SK-N-SH treated with all-trans-retinoic acid at 6 μM for 48 hours (cell line): ENCODE results near the gene NDUFAF2.

ENCODE experiments used
- ARNTL ChIP-seq: fragments of 450-650 bp; formaldehyde crosslinking; IDR thresholded peaks from 2 replicates; pipeline ENCODE4 v1.5.0; 2020; ENCODE audit warnings: low read depth, mild to moderate bottlenecking, moderate library complexity, borderline replicate concordance
- BACH2 ChIP-seq: fragments of 250-450 bp; sonication (Bioruptor Pico); IDR thresholded peaks from 2 replicates; pipeline ENCODE4 v1.9.0; 2021; ENCODE audit warnings: mild to moderate bottlenecking, borderline replicate concordance
- GLIS3 ChIP-seq: fragments of 250-450 bp; sonication (Bioruptor Pico); IDR thresholded peaks from 2 replicates; pipeline ENCODE4 v1.5.0; 2020; ENCODE audit warnings: mild to moderate bottlenecking, moderate library complexity
- PATZ1 ChIP-seq: fragments of 250-450 bp; sonication (Bioruptor Pico); IDR thresholded peaks from 2 replicates; pipeline ENCODE4 v1.8.0; 2020; ENCODE audit warnings: mild to moderate bottlenecking, moderate library complexity, borderline replicate concordance
- ZC3H10 ChIP-seq: fragments of 250-450 bp; sonication (Bioruptor Pico); IDR thresholded peaks from 2 replicates; pipeline ENCODE4 v1.5.1; 2021; ENCODE audit warnings: mild to moderate bottlenecking, moderate library complexity
- ZFP3 ChIP-seq: fragments of 250-450 bp; sonication (Bioruptor Pico); IDR thresholded peaks from 2 replicates; pipeline ENCODE4 v1.5.0; 2020; ENCODE audit warnings: mild to moderate bottlenecking, moderate library complexity

- TF ChIP-seq BACH2 (CRISPR knock-in tag): no peak
- TF ChIP-seq ZC3H10 (CRISPR knock-in tag): no peak
- no peak for TF ChIP-seq PATZ1
- TF ChIP-seq ZFP3 (CRISPR knock-in tag): no peak
- no peak for TF ChIP-seq GLIS3 (CRISPR knock-in tag)
- TF ChIP-seq ARNTL (CRISPR knock-in tag): no peak
Observed at GRCh38 chr5:61087921-61088320, 142.9 kb downstream of the NDUFAF2 start.
